ENCODE data around the gene MEGF6.

DNA sequence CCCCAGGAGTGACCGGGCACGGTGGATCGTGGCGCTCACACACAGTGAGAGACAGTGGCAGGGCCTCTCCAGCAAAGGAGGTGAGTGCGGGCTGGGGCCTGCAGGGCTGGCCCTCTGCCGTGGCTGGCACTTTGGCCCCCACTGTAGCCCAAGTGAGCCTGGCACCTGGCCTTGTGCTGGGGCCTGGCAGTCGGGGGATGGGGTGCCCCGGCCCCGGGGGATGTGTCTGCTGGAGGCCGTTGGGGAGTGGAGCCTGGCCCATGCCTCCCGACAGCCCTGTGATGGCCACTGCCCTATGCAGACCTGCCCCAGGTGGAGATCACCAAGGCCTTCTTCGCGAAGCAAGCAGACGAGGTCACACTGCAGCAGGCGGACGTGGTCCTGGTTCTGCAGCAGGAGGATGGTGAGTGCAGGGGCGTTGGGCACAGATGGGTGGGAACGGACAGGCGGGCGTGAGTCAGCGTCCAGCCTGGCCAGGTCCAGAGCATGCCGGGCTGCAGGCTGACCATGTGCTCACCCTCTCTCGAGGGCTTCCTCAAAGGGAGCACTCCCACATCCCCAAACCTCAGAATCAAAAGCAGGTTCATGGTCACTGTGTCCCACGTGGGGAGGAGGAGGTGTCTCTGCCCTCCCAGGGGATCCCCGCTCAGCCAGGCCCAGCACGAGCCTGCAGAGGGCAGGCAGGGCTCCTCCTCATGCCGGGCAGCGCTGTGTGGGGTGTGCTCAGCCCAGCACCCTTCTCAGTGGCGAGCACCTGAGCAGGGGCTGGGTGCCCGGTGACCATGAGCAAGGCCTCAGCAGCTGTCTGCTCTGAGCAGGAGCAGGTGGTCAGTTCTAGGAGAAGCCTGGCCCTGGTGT, 131.6 kb downstream of the MEGF6 start:
- no peak for TF ChIP-seq CTCF (IDR thresholded peaks at IDR 0.05)
- no peak for TF ChIP-seq POLR2A (IDR thresholded peaks at IDR 0.05)

Data from right lobe of liver (tissue), 4 donors.